Cortex of kidney (tissue), 1 donor: Measurements from ENCODE around the gene EFHC1.

Source experiments
- DNase-seq: peaks from one replicate; lab custom pipeline; 2025; lab: John Stamatoyannopoulos, UW

Gene EFHC1

DNA sequence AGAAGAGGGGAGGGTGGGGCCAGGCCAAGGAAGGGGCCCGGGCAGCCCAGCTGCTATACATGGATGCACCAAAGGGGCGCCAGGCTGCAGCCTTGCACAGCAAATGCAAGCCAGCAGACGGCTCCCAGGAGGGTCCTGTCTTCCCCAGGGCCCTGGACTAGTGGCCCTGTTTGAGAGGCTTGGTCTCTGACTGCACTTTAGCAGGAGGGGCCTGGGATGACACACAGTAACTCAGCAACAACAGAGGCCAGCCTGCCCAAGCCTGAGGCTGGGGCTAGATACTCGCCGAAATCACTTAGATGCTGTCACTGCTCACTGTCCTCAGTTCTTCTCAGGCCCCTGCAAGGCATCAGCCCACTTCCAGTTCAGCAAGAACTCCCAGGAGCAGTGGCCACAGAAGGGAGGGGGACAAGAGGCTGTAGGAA is 83.2 kb downstream of the EFHC1 start:
- DNase-seq = no peak

DNA sequence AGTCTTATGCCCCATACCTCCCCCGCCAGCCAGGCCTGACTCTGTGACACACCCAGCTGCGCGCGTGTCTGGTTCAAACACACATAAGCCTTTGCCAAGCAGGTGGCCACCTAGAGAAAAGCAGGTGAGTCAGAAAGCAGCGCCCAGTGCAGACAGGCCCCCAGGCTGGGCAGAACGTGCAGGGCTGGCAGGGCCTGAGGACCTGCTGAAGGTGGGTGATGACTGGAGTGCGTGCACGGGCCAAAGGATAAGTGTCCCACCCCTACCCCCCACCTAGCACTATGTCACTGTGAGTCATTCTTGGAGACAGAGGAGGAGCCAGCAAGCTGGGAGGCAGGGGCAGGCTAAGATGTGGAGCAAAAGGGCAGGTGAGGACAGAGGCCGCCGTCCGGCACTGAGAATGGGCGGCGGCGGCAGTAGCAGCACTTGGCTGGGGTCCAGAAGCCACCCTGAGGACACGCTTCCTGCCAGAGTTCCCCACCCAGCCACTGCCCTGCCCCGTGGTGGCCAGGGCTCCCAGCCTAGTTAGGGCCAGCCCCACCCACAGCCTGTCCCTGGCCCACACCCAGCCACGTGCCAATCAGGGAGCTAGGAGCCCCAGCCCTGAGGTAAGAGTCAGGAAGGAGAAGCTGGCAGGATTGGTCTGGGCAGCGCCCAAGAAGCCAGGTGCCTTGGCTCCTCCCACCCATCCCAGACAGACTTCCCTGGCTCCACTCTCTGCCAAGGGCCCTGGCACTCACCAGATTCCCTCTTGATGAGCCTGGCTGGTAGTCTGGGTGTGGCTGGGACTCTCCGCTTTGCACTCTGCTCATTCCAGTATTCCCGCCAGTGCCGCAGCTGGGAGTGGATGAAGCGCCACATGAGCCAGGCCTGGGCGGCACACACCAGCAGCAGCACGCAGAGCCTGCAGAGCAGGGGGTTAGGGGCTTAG is 84.0 kb downstream of the EFHC1 start:
- DNase-seq = no peak

DNA sequence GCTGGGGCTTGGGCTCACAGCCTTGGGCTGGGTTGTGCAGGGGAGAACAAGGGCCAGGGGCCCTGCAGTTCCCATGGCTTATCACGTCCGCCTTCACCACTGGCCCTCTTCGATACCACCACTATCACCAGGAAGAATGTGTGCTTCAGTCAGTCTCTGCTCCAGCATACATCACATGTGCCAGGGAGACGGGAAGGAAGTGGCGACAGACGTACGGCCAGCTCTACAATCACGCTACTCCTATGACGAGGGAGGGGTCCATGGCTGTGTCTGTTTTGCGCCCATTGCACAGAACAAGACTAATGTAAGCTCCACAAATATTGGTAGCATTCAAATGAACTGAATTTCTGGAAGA is 84.6 kb downstream of the EFHC1 start:
- DNase-seq = no peak

DNA sequence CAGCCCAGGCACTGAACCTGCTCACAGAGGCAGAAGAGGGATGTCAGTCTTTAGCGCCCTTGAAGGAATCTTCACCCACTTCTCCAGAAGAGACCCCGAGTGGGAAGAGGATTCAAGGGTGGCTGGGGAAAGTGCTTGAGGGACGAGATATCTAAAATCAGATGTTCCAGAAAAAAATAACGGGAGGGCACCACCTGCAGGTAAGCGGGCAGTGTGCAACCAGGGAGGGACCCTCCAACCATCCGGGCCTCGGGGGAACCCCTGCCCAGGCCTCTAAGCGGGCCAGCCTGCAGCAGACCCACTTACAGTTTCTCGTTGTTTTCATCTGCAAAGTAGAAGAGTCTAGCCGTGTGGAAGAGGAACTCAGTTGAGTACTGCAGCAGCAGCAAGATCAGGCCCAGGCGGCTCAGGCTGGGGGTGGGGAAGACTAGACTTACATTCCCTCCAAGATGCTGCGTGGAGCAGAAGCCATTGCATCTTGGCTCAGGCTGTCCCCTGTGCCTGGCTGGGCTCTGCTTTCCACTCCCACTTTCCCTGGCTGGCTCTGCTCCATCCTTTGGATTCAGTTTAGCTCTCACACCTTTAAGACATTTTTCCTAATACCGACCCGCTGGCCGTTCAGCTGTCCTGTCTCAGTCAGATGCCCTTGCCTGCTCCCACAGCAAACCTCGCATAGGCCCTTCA is 85.7 kb downstream of the EFHC1 start:
- DNase-seq = no peak

DNA sequence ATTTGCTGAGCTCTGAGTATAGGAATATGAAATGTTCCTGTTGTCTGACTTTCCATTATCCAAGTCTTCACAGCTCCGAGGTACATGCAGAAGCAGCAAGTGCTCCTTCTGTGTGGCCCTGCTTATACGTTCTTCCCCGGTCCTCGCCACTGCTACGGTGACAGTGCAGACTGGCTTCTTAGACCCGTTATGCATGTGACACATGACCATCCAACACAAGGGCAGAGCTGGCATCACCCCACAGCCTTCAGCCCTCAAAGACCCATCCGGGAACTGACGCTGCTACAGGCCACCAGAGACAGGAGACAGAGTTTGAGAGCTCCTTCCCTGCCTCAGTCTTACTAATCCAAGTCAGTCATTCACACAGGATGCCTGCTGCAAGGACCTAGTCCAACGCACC is 86.3 kb downstream of the EFHC1 start:
- DNase-seq = no peak

DNA sequence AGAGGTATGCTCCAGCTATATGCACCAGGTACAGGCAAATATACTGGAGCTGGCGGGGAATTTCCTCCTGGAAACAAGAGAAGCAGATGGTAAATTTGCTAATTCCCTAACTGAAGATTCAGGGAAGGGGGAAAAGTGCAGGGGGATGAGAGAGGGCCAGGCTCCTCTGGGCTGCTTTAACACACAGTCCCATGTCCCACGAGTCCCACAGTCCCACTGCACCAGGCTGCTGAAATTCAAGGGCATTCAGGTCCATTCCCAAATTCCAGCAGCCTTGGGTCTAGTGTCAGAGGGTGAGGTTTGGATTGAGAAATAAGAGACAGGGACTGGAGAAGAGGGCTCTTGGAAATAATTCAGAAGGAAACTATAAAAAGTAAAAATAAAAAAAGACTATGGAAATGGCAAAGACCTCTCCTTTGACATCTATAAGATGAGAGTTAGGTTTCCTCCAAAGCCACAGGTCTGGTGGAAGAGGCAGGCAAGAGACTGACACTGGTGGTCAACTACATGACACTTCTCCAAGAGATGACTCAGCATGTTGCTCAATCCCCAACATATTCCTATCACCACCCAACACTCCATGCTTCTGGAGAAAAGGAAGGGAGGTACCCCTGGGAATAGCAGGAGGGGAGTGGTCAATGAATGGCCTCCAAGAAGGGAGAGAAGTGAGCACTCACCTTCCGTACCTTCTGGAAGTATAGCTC is 87.6 kb downstream of the EFHC1 start:
- no peak for DNase-seq

DNA sequence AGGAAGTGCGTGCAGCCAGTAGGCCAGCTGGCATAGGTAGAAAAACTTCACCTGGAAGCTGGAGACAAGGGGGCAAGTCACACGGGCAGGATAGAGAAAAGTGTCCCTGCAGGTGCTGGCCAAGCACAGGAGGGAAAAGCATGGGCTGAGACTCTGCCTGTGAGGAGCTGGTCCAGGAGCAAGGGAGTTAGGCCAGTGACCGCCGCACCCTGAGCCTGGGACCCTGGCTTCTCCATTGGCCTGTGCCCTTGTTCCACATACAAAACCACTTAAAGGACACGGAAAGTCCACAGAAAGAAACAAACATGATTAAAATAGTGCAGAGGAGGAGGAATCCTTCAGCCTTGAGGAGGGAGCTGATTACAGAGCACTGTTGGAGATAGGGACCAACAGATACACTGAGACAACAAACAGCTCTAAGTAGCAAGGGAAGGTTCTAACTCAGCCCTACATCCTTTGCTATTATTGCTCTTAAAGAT is 88.2 kb downstream of the EFHC1 start:
- no peak for DNase-seq

DNA sequence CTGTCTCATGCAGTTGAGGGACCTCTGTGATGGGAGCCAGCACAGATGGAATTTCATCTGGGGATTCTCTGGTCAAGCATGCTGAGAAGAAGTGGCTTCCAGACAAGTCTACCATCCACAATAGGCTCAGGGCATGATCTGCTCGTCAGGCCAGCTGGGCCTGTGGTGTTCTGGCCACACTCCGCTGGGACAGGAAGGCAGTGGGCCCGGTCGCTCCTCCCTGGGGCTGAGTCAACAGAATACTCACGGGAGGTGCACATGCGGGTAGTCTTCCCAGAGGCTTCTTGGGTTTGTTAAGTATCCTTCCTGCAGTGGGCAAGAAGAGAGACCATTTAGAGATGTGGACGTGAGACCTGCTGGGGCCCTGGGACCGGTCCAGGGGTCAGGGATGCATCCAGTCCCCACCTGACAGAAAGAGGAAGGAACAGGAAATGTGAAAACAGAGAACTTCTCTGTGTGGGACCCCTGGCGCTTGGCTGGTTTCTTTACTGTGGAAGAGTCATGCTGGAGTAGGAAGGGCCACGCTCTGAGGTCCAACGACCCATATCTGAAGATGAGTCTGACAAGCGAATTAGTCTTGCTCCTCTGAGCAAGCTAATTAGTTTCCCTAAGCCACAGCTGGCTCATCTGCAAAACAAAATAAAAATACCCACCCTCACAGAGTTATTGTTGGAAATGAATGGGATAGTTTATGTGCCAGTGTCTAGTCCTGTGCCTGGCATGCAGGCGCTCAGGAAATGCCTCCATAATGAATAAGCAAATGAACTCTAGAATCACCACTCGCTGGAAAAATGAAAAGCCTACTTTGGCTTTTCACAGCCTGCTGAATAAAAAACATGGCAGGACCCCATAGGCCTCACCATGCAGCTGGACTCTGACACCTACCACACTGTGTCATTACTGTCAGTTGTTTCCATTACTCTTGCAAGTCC is 89.4 kb downstream of the EFHC1 start:
- DNase-seq = no peak

DNA sequence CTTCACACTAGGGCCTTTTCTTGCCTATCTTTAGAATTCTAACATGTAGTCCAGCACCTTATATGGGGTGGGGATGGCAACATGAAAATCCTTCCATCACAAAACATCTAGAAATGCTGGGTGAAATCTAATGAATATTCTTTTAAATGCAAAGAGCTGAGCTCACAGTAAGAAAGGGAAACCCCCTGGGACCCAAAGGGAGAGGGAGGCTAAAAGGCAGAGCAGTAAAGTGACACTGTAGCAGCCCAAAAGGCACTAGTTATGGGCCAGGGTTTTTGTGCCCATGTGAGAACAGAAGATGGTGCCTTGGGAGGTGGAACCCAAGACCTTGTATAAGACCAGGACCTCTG is 90.0 kb downstream of the EFHC1 start:
- no peak for DNase-seq

DNA sequence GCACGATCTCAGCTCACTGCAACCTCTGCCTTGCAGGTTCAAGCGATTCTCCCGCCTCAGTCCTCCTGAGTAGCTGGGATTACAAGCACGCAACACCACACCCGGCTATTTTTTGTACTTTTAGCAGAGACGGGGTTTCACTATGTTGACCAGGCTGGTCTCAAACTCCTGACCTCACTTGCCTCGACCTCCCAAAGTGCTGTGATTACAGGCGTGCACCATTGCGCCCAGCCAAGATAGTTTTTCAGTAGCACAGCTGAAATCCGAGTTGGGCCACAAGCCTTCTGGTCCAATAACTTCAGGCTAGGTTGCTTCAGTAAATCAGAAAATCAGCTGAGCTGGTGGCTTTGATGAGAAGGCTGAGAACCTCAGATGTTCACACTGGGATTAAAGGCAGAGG is 91.0 kb downstream of the EFHC1 start:
- DNase-seq = no peak

DNA sequence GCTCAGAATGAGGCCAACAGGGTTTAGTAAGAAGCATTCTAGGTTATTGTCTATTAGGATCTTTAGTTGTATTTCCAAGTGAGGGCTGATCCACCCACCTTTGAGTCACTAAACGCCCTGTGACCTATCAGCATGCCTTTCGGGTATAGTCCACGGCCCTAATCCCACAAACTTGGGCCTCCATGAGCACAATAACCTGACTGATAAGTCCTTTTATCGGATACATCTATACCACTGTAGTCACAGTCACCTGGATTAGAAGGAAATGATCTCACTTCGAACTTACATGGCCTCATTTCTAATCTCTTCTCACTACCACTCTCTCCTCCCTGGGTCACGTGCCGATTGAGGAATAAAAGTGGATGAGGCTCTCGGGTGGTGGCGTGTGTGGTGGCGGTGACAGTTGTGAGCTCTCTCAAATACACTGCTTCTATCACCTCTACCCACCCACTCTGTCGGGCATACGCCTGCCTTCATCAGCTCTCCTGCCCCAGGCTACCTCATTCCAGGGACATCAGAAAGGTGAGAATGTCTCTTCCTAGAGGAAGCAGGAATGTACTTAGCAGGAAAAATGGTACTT is 91.5 kb downstream of the EFHC1 start:
- no peak for DNase-seq

DNA sequence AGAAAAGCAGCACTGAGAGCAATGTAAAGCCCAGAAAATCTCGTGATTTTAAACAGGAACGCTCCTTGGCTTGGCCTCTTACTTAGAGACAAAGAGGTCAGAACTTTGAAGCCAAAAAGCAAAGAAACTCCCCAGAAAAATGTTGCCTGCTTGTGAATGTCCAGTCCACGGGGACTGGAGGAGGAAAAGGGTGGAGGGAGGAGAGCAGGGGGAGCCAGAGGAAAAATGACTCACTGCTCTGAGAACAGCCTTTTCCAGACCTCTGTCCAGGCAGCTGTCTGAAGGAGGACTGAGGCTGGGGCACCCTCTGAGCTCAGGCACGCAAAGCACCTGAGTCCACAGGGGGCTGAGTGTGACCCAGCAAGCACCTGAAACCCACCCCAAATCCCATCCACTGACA is 92.1 kb downstream of the EFHC1 start:
- no peak for DNase-seq

DNA sequence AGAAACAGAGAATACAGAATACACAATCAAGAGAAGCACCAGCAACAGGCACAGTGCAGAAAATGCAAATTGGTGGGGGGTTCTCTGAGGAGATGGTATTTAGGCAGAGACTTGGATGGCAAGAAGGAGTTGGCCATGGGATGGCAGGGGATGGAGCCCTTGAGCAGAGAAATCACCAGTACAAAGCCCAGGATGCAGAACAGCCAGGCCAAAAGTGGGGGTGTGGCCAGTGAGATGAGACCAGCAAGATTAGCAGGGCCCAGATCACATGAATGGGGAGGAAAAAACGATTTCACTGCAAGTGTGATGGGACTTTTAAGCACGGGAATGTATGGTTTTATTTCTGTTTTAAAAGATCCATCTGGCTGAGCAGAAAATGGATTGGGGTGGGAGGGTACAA is 93.3 kb downstream of the EFHC1 start:
- no peak for DNase-seq

DNA sequence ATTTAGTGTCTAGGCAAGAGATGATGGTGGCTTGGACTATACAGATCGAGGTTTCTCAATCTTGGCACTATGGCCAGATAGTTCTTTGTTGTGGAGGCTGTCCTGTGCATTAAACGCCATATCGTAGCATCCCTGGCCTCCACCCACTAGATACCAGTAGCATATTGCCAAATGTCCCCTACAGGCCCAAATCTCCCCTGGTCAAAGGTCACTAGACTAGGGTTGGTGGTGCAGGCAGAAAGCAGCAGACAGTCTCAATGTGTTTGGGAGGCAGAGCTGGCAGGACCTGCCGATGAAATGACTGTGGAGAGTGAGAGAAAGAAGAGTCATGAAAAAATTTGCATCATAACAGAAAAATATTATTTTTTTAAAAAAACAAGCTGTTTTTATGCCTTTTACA is 93.8 kb downstream of the EFHC1 start:
- DNase-seq = no peak

DNA sequence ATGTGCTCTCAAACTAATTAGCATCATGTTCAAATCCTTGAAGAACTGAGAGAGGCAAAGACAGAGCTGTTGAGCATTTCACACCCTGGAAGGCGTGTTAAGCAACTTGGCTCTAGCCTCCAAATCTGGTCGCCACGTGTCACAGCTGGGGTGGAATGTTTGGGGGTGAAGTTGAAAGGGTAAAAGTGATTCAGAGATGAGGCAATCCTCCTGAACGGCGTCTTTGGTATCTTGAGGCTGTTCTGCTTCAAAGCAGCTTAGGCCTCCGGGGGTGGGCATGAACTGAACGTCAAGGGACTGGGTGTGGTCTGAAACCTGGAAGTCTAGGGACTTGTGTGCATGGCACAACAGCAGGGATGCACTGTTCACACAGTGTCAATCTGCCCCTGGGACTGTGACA is 94.4 kb downstream of the EFHC1 start:
- no peak for DNase-seq

DNA sequence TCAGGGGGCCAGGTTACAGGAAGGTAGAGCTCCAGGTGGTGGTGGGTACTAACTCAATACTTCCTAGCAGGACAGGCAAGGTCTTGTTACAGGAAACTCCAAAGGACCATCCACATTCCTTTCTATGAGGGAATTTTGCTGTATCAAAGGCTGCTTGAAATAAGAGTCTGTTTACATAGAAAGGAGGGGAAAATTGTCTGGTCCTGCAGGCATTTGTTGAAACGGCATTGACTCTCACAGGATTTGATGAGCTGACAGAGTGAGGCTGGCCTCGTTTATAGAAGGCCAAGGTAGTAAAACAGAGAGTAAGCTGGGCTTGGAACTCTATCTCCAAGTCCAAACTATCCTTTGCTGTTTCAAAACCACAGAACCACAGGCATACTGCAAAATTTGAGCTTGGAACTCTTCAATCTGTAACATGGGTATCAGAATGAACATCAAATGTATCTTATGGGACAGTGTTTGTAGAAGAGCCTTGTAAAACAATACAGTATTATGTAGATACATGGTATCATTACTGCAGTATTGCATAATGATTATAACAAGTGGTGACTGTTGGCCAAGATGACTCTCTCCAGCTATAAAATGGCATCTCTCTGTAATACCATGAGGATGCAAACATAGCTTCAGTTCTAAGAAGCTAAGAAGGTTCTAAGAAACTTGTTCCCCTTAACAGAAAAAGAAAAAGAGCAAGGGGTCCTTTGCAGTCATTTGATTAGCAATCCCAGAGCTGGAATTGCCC is 95.2 kb downstream of the EFHC1 start:
- DNase-seq = no peak

DNA sequence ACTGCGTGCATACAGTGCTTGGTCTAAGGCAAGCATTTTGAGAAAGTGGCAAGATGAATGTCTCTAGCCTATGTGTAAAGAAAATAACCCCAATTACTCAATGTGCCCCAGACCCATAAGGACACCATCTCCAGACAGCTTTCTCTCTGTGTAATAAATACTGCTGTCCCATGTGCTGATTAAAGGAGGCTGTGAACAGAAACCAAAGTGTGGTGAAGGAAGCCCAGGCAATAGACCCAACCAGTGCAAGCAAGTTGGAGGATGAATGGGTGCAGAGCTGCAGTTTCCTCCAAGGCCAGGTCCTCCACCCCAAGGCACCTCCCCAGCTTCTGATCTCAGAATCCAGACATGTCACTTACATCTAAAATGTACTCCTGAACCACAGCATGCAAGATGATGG is 96.1 kb downstream of the EFHC1 start:
- DNase-seq = no peak

DNA sequence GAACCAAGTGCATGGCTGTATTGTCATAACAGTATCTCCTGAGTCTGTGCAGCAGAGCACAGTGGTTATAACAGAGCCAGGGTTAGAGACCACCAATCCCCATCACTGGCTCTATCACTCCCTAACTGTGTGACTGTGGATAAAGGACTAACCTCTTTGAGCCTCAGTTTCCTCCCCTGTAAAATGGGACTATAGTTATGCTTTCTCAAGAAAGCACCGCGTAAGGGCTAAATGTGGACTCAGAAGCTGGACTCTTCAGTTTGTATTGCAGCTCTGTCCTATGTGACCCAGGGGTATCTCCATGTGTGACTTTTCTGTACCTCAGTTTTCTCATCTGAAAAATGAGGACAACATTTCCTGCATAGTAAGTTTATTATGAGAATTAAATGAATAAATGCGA is 96.8 kb downstream of the EFHC1 start:
- DNase-seq = no peak

DNA sequence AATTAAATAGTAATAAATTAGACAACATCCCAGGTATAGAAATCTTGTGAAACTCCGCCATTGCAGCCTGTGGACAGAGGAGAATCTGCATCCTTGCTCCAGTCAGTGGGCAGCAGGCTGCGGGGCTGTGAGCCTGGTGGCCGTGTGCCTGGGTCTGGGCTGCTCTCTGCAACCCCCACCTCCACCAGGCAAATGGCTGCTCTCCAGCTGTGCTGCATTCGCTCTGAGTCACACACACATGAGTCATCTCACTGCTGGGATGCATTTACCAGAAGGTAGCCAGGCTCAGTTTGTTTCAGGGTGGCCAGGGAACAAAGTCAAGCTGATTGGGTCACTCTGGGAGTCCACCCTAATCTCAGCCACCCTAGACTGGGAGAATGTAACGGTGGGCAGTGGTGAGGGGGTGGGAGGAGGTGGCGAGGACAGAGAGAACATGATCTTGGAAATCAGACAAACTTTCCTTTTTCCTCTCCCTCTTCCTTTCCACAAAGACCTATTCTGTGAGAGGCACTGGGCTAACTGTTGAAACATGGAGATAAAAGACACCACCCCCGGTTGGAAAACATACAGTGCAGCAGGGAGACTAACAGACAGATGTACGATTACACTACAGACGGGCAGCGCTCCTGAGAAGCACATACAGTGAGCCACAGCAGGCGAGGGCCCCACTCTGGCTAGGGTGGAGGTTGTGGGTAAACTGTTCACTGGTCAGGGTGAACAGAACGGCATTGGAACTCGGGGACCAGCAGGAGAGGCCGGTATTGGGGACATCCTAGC is 97.5 kb downstream of the EFHC1 start:
- DNase-seq = no peak
